ENCODE data around the gene RBBP7. TPM values are rescaled to one million over a fixed set of nuclear protein-coding genes. Genes with fewer than 3 reads are reported as not detected.
A peak's percentile ranks its signal among the peaks of the same experiment; 100 is the strongest.

RBBP7 gene
- 157 and 202 TPM in 2 replicates for total RNA-seq (ENCODE audit: low replicate concordance)
- long read RNA-seq, transcript RBBP7-203 (12 exons, 2,333 nt): major isoform, 645 of 762 reads
- long read RNA-seq, transcript RBBP7-204 (12 exons, 1,904 nt): minor isoform, 13 of 762 reads
- long read RNA-seq, partial matches to known transcripts: 24 of 762 reads
- long read RNA-seq, other reads (novel, unspliced or antisense): 76 of 762 reads

DNA sequence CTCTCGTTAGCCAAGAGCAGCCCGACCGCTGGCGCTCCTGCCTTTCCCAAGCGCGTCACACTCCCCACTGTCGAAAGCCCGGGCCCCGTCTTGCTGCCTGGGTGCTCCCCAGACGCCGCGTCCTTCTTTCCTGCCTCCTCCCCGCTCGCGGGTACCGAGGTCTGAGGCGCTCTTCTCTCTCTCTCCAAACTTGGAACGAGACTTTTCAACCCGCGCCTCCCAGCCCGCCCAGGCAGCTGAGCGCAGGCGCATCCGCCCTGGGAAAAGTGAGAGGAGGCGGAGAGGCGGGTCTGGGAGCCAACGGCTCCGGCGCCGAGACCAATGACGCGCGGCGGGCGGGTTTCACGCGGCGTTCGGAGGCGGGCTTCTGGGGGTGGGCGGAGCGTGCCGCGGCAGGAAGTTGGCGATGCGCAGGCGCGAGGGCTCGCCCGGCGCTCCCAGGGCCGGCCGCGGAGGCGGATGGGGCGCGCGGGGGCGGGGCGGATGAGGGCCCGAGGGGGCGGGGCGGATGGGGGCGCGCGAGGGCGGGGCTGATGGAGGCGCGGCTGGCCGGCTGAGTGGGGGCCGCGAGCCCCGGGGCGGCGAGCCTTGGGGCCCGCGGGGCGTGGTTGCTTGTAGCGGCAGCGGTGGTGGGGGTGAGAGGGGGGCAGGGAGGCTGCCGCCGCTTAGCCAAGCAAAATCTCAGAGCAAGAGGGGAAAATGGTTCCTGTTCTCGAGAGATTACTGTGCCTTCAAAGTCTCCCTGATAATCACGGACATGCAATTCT, at the start of gene RBBP7:
Gene RBBP7 (minus strand): TSS at position 268 of the 767 bp plus-strand sequence. CDS start 309 bp downstream, outside the sequence.
- Mint-ChIP-seq H3K9me3 (no peaks in the 10 kb centered on the region), H3K36me3 (peaks cover 24% of the 10 kb centered on the region), H3K27me3 (peaks cover 2% of the 10 kb centered on the region), H3K4me1 (ENCODE audit: unreplicated experiment) (peaks cover 39% of the 10 kb centered on the region), H3K4me3 (peak within 1 kb of the TSS; percentile 99), H3K27ac (peak within 1 kb of the TSS; percentile 99)
- TF ChIP-seq, protein P1, sequence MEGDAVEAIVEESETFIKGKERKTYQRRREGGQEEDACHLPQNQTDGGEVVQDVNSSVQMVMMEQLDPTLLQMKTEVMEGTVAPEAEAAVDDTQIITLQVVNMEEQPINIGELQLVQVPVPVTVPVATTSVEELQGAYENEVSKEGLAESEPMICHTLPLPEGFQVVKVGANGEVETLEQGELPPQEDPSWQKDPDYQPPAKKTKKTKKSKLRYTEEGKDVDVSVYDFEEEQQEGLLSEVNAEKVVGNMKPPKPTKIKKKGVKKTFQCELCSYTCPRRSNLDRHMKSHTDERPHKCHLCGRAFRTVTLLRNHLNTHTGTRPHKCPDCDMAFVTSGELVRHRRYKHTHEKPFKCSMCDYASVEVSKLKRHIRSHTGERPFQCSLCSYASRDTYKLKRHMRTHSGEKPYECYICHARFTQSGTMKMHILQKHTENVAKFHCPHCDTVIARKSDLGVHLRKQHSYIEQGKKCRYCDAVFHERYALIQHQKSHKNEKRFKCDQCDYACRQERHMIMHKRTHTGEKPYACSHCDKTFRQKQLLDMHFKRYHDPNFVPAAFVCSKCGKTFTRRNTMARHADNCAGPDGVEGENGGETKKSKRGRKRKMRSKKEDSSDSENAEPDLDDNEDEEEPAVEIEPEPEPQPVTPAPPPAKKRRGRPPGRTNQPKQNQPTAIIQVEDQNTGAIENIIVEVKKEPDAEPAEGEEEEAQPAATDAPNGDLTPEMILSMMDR (conservative IDR thresholded peaks at IDR 0.05): no peak
- peak; percentile 99 for DNase-seq (ENCODE audit: extremely low spot score, unreplicated experiment)

DNA sequence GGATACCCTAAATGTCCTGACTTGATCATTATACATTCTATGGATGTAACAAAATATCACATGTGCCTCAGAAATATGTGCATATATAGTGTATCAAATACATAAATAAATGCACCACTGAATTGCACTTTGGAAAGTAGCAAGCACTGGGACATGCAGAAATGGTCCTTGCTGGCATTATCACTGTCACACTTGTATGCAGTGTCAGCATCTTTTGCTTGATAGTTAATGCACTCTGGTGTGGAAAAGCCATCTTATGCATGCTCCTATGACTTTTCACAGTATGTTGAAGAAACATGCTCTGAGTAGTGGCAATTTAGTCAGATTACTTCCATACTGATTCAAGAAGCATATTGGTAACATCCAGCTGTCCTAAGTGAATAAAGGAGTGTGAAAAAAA, 48.8 kb upstream of the RBBP7 start:
- no peaks in the 10 kb centered on the region for H3K9me3 Mint-ChIP-seq
- H3K27me3 Mint-ChIP-seq: no peaks in the 10 kb centered on the region
- no peak overlapping the region for H3K27ac Mint-ChIP-seq
- DNase-seq (ENCODE audit: extremely low spot score, unreplicated experiment): no peak
- no peak overlapping the region for H3K4me3 Mint-ChIP-seq
- H3K36me3 Mint-ChIP-seq: no peaks in the 10 kb centered on the region
- H3K4me1 Mint-ChIP-seq (ENCODE audit: unreplicated experiment): no peaks in the 10 kb centered on the region
- TF ChIP-seq, protein P1 (conservative IDR thresholded peaks at IDR 0.05): no peak

DNA sequence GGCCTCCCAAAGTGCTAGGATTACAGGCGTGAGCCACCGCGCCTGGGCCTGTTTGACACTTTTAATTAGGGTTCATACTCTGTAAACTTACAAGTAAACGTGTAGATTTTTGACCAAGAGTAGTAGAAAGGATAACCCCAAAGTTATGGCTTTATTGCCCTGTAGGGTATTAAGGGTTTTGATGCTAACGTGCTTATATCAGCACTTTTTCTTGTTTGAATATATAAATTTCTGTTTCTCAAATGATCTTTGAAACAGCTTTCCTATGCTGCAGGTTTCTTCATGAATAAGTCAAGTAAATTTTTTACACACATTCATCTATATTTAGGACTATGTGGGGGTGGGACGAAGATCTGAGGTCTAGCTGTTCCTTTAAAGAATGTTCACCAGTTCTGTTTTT, 47.0 kb upstream of the RBBP7 start:
- Mint-ChIP-seq H3K4me3 (no peak overlapping the region), H3K27ac (no peak overlapping the region), H3K27me3 (no peaks in the 10 kb centered on the region), H3K9me3 (no peaks in the 10 kb centered on the region), H3K4me1 (ENCODE audit: unreplicated experiment) (no peaks in the 10 kb centered on the region), H3K36me3 (no peaks in the 10 kb centered on the region)
- DNase-seq (ENCODE audit: extremely low spot score, unreplicated experiment): no peak
- TF ChIP-seq, protein P1 (conservative IDR thresholded peaks at IDR 0.05): no peak

DNA sequence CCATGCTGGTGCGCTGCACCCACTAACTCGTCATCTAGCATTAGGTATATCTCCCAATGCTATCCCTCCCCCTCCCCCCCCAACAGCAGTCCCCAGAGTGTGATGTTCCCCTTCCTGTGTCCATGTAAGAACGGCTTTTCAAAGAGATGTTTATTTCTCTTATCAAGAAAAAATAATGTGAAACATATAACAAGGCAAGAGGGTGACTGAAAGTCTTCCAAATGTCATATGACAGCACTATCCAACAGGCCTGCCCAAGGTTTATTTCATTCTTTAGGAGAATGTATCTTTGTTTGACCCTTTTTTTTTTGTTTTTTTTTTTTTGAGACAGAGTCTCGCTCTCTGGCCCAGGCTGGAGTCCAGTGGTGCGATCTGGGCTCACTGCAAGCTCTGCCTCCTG, 46.4 kb upstream of the RBBP7 start:
- no peak for DNase-seq (ENCODE audit: extremely low spot score, unreplicated experiment)
- H3K36me3 Mint-ChIP-seq: no peaks in the 10 kb centered on the region
- no peak overlapping the region for H3K27ac Mint-ChIP-seq
- no peaks in the 10 kb centered on the region for H3K9me3 Mint-ChIP-seq
- H3K4me3 Mint-ChIP-seq: no peak overlapping the region
- no peaks in the 10 kb centered on the region for H3K4me1 Mint-ChIP-seq (ENCODE audit: unreplicated experiment)
- TF ChIP-seq, protein P1 (conservative IDR thresholded peaks at IDR 0.05): no peak
- H3K27me3 Mint-ChIP-seq: no peaks in the 10 kb centered on the region

DNA sequence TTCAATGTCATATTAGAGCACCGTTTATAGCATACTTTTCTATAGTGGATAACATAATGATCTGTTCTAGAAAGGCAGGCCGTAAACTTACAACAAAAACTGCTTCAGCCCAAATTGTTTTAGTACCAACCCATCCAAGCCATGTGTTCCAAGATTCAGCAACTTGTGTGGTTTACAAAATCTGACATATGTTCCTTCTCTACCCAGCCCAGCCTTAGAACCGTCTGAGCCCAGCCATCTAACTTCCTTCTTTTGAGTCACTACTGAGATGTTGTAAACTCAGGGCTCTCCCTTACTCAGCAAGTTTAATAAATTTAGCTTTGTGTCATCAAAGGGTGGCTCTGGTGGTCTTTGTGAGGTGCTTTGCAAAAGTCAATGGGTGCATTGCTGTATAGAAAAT, 43.9 kb upstream of the RBBP7 start:
- Mint-ChIP-seq H3K36me3 (no peaks in the 10 kb centered on the region), H3K4me3 (no peak overlapping the region), H3K27me3 (no peaks in the 10 kb centered on the region), H3K4me1 (ENCODE audit: unreplicated experiment) (no peaks in the 10 kb centered on the region), H3K9me3 (no peaks in the 10 kb centered on the region), H3K27ac (no peak overlapping the region)
- no peak for DNase-seq (ENCODE audit: extremely low spot score, unreplicated experiment)
- TF ChIP-seq, protein P1 (conservative IDR thresholded peaks at IDR 0.05): no peak
